ENCODE results near the gene ALOXE3. TPM values are rescaled to one million over a fixed set of nuclear protein-coding genes. Genes with fewer than 3 reads are reported as not detected.
A peak's percentile ranks its signal among the peaks of the same experiment; 100 is the strongest.

The ALOXE3 gene
- total and polyA plus RNA-seq, 2 of the 8 experiments (the other 6 are each of a cell fraction or from before 2014, with no cell fraction given): 0.26 TPM; not detected in 1

DNA sequence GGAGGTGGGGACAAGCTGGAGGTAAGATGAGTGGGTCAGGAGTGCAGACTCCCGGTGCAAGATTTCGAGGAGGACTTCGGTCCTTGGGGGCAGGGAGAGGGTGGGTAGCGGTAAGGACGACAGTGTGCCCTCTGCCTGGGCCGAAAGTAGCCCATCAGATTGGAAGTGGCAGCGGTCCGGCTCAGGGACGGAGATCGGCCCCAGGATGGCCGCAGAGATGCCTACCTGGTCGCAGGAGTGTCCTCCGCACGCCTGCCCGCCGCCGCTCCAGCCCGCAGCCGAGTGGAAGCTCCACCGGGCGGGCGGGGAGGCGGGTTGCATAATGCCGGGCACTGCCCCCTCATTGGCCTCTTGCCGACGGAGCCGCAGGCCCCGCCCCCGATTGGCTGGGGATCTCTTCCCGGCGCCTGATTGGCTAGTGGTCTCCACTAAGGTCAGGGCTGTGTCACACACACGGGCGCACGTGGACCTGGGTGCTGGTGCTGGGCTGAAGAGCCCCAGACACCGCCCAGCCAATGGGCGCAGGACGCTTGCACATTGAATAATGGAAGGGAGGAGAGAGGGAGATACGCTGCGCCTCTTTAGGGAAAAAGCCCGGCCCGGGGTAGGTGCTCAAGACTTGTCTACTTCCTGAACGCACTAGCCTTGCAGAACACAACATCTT, 33.9 kb upstream of the ALOXE3 start, which contains the start of gene PER1 (continued):
- TF ChIP-seq CTCF (IDR thresholded peaks at IDR 0.05; ENCODE audit: control extremely low read depth in 1 of 3, insufficient read depth in 1 of 3, low read depth in 1 of 3, low read length in 3 of 3) (0 out of 4 replicates have a peak, but pooled peaks of 1 of the 3 experiments have one; percentile 2), RBBP5 (IDR thresholded peaks at IDR 0.05; ENCODE audit: borderline replicate concordance, low read depth, low read length) (no peak), CBX8 (IDR thresholded peaks at IDR 0.05; ENCODE audit: borderline replicate concordance, low read depth, low read length) (no peak), KDM5A (IDR thresholded peaks at IDR 0.05; ENCODE audit: low read length) (no peak), E2F6 (IDR thresholded peaks at IDR 0.05) (peak; percentile 66), NANOG (IDR thresholded peaks at IDR 0.05; ENCODE audit: insufficient read depth, low read depth, low read length, poor library complexity, severe bottlenecking) (no peak), SP4 (IDR thresholded peaks at IDR 0.05; ENCODE audit: low read length) (no peak), SP2 (IDR thresholded peaks at IDR 0.05; ENCODE audit: low read length) (no peak), TAF7 (optimal IDR thresholded peaks at IDR 0.05; ENCODE audit: borderline replicate concordance, low read depth, low read length) (peak; percentile 65), HDAC2 (IDR thresholded peaks at IDR 0.05; ENCODE audit: borderline replicate concordance in 1 of 2, low read depth in 2 of 2, low read length in 2 of 2) (no peak), EZH2 (IDR thresholded peaks at IDR 0.05; ENCODE audit: low read depth, low read length, severe bottlenecking) (no peak), GTF2F1 (IDR thresholded peaks at IDR 0.05; ENCODE audit: borderline replicate concordance, low read depth, low read length) (no peak; the same call in 1 of the 2 replicates), GABPA (IDR thresholded peaks at IDR 0.05; ENCODE audit: borderline replicate concordance, insufficient read depth, low read length) (no peak), CREB1 (IDR thresholded peaks at IDR 0.05) (no peak), CEBPB (IDR thresholded peaks at IDR 0.05; ENCODE audit: low read depth, low read length) (peak; percentile 97), SIRT6 (IDR thresholded peaks at IDR 0.05; ENCODE audit: low read length) (no peak)
- TF ChIP-seq, protein P1, sequence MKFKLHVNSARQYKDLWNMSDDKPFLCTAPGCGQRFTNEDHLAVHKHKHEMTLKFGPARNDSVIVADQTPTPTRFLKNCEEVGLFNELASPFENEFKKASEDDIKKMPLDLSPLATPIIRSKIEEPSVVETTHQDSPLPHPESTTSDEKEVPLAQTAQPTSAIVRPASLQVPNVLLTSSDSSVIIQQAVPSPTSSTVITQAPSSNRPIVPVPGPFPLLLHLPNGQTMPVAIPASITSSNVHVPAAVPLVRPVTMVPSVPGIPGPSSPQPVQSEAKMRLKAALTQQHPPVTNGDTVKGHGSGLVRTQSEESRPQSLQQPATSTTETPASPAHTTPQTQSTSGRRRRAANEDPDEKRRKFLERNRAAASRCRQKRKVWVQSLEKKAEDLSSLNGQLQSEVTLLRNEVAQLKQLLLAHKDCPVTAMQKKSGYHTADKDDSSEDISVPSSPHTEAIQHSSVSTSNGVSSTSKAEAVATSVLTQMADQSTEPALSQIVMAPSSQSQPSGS (IDR thresholded peaks at IDR 0.05; ENCODE audit: low read length): no peak
- TF ChIP-seq, protein P2, sequence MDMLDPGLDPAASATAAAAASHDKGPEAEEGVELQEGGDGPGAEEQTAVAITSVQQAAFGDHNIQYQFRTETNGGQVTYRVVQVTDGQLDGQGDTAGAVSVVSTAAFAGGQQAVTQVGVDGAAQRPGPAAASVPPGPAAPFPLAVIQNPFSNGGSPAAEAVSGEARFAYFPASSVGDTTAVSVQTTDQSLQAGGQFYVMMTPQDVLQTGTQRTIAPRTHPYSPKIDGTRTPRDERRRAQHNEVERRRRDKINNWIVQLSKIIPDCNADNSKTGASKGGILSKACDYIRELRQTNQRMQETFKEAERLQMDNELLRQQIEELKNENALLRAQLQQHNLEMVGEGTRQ (IDR thresholded peaks at IDR 0.05; ENCODE audit: low read length): no peak

Measured in H1 (cell line).